Activated CD4-positive, alpha-beta T cell treated with anti-CD3 and anti-CD28 coated beads for 4 hours (primary cell): ENCODE measurements around the gene RCE1.
A peak's percentile ranks its signal among the peaks of the same experiment; 100 is the strongest.
"Not testable (repeated sequence)": the region's sequence is repeated elsewhere in the genome, so short reads cannot be mapped to it uniquely, and the experiment has no call there.

Experiments
- DNase-seq, 2 donors: peaks; one replicate each; pipeline ENCODE4 v3.0.0-alpha.2; 2020

RCE1 gene, protein sequence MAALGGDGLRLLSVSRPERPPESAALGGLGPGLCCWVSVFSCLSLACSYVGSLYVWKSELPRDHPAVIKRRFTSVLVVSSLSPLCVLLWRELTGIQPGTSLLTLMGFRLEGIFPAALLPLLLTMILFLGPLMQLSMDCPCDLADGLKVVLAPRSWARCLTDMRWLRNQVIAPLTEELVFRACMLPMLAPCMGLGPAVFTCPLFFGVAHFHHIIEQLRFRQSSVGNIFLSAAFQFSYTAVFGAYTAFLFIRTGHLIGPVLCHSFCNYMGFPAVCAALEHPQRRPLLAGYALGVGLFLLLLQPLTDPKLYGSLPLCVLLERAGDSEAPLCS

DNA sequence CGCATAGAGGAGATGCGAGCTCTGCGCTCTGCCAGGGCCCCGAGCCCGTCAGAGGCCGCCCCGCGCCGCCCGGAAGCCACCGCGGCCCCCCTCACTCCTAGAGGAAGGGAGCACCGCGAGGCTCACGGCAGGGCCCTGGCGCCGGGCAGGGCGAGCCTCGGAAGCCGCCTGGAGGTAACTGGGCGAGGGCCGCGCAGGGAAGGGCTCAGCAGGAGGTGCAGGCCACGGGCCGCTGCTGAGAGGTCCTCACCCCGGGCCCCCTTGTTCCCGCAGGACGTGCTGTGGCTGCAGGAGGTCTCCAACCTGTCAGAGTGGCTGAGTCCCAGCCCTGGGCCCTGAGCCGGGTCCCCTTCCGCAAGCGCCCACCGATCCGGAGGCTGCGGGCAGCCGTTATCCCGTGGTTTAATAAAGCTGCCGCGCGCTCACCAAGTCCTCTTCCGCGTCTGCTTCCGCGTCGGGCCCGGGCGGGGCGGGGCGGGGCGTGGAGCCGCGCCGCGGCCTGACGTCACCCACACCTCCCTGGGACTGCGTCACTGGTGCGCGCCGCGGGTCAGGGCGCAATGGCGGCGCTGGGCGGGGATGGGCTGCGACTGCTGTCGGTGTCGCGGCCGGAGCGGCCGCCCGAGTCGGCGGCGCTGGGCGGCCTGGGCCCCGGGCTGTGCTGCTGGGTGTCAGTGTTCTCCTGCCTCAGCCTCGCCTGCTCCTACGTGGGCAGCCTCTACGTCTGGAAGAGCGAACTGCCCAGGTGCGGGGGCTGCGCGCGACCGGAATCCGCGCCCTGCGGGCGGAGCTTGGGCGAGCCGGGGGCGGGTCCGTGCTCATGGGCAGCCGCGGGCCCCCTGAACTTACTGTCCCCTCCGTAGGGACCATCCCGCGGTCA lies at the start of gene RCE1:
Gene RCE1, plus strand, starts transcription at position 546 of the 880 bp plus-strand sequence. Its CDS starts 15 bp downstream, at position 561.
- DNase-seq = peak; percentile 86 to 88

DNA sequence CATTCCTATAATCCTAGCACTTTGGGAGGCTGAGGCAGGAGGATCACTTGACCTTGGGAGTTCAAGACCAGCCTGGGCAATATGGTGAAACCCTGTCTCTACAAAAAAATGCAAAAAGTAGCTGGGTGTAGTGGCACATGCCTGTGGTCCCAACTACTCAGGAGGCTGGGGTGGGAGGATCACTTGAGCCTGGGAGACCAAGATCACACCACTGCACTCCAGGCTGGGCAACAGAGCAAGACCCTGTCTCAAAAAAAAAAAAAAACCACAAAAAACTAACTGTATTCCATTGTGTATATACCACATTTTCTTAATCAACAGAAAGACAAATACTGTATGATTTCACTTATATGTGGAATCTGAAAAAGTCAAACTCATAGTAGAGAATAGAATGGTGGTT lies 43.4 kb upstream of the RCE1 start:
- DNase-seq = not testable (repeated sequence)

DNA sequence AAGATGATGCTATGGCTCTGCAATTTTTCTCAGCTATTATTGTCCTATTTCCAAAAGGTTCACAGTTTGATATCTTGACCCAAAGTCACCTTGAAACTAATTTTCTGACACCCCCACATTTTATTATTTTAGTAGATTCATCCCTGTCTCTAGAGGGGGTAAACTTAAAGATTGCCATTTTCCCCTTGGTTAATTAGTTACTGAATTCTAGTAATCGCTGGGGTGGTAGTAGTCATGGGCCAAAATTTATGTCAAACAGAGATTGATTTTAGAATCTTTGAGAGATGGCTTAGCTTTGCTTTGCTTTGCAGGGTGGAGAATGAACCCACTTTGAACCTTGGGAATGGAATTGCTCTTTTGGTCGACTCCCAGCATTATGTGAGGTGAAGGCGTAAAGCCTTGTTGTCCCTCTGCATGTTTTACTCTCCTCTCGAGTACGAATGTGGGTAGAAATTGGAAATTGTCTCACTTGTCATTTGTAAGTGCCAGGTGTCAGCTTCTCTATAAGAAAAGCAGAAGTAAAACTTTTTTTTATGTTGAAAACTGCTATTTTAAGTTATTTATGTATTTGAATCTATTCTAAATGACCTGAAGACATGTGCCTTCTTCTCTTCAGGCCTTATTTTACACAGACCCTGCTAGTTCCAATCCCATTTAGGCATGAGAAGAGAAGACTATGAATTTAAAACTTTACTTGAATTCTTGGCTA lies 42.4 kb upstream of the RCE1 start:
- no peak for DNase-seq

DNA sequence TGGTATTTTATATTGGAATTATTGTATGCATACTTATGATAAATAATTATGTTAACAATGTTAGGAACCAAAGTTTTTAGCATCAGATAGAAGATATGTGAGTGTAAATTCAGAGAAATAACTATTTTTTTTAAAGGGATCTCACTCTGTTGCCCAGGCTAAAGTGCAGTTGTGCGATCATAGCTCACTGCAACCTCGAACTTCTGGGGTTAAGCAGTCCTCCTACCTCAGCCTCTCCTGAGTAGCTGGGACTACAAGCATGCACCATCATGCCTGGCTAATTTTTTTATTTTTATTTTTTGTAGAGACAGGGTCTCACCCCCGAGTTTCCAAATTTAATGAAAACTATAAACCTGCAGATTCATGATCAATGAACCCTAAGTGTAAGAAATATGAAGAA lies 33.6 kb upstream of the RCE1 start:
- DNase-seq = no peak

DNA sequence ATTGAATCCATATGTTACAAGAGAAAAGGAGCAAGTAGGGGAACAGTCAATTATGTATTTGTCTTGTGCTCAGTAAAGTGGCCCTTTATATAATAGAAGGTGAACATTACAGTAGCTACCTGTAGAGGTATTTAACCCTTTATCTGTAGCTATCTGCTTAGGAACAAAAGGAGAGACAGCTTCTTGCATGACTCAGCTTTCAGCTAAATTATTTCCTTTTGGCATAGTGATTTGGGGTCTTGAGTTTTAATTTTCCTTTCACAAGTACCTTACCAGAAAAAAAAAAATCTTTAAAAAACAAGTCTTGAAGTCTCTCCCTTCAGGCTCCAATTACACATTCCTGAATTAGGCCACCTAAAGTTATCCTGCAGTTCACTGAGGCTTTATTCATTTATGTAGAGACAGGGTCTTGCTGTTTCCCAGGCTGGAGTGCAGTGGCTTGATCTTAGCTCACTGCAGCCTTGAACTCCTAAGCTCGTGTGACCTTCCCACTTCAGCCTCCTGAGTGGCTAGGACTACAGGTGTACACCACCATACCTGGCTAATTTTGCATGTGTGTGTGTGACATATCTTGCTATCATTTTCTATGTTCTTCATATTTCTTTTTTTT lies 32.6 kb upstream of the RCE1 start:
- DNase-seq = no peak

DNA sequence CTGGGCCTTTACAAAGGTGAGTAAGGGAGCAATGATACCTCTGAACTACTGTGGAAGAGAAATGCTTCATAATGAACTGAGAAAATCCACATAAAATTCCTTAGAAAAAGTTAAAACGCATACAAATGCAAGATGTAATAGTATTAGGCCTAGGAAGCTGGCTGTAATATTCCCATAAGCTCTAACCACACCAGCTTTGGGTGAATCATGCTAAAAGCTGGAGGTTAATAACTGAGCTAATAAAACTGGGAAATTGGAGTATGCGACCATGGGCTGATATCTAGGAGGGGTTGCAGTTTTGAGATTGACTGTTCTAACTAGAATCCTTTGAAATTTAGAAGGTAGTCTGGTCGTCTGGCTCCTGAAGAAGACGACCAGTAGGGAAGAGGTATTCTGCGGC lies 28.6 kb upstream of the RCE1 start:
- no peak for DNase-seq

DNA sequence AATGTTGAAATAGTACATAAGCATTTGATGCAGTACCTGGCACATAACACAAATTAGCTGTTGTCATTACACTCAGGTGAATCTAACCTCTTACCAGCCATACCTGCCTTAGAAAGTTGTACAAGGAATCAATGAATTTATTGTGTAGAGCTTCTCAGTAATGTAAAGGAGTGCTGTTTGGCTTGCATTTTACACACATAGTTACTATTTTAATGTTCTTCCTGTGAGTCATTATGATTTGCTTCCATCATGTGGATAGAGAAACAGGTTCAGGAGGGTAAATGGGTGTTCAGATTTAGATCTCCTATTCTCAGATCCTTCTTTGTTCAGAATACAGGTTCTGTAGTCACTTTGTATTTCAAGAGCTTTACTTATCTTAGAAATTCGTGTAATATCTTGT lies 27.6 kb upstream of the RCE1 start:
- DNase-seq = no peak

DNA sequence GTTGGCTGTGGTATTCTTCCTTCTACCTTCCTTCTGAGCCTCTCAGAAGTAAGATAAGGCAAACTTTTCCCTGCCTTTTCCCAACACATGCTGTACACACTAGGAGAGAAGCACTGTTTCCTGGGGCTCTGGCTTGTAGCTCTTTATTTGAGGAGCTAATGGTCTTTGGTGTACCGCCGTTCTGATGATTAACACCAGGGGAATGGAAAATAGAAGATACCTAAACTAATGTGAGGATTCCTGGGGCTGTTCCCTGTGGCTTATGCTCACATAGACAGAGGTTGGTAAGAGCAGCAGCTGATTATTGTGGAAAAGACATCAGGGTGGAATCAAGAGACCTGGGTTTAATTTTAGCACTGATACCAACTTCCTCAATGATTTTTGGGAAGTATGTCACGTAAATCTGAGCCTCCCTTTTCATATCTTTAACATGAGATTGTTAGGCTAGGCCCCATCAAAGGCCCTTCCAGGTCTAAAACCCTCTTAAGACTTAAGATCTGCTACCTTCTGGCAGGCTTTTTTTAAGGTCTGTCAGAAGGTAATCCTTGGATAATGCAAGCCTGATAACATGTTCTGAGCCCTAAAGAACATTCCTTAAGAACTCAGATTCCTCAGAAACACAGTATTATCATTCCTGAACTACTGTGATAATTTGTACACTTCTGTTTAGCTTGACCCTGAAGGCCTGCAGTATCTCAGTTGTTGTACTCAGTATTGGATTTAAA lies 24.8 kb upstream of the RCE1 start:
- DNase-seq = no peak

DNA sequence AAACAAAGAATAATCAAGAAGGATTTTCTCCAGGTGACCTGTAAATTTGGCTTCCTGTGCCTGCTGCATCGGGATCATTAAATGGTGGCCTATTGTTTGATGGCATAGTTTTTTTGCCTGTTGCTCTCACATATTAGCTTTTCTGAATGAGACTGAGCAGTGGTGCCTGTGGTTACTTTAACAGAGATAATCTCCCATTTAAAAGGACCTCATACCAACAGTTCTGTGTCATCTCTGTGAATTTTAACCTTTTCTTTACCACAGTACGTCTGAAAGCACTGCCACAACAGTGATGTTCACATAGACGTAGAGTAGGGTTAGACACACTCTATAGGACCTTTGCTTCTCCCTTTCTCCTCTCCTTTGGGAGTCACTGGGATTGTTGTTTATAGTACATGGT lies 22.9 kb upstream of the RCE1 start:
- DNase-seq = no peak

DNA sequence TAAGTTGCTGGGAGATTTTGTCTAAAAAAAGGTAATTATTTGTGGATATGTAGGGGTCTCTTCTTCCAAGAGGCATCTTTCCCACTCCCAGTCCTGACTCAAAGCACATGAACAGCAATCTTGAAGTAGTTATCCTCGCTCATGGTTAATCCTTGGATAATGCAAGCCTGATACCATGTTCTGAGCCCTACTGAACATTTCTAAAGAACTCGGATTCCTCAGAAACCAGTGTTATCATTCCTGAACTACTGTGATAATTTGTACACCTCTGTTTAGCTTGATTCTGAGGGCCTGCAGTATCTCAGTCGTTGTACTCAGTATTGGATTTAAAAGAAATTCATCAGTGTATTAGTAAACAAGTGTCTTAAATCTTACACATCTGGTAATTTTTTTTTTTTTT lies 22.3 kb upstream of the RCE1 start:
- DNase-seq = no peak

DNA sequence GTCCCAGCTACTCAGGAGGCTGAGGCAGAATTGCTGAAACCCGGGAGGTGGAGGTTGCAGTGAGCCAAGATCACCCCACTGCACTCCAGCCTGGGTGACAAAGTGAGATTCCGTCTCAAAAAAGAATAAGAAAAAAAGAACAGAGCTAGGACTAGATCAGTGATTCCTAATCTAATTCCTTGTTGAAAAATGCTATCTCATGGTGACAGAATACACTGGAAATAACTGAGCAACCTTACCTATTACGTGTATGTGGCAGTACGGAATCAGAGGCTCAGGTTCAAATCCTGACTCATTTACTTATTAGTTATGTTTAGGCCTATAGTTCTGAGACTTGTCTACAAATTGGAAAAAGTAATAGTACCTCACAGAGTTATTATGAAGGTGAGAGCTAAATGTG lies 19.5 kb upstream of the RCE1 start:
- no peak for DNase-seq

DNA sequence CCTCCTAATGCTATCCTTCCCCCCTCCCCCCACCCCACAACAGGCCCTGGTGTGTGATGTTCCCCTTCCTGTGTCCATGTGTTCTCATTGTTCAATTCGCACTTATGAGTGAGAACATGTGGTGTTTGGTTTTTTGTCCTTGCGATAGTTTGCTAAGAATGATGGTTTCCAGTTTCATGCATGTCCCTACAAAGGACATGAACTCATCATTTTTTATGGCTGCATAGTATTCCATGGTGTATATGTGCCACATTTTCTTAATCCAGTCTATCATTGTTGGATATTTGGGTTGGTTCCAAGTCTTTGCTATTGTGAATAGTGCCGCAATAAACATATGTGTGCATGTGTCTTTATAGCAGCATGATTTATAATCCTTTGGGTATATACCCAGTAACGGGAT lies 18.7 kb upstream of the RCE1 start:
- not testable (repeated sequence) for DNase-seq

DNA sequence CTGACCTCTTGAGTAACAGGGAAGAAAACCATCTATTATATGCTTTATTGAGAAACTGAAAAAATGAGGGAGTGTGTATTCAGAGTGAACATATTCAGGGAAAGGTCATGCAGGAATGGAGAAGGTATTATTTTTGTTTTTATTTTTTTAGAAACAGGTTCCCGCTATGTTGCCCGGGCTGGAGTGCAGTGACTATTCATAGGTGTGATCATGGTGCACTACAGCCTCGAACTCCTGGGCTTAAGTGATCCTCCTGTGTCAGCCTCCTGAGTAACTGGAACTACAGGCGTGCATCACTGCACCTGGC lies 8.7 kb upstream of the RCE1 start:
- DNase-seq = no peak

DNA sequence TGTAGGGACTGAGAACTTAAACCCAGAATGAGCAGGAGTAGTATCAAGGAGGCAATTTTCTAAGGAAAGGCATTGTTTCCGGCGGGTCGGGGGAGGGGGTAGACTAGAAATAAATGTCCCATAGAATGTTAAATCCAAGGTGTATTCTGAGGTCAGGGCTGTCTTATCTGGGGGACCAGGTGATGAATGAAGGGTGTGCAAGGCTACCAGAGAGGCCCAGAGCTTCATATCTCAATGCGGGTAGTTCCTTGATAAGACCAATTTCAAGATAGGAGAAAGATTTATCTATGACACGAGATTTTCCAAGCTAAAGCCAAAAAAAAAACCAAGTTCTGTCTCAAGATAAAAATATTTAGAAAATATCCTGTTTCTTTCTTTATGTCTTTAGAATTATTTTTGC lies 8.3 kb upstream of the RCE1 start:
- no peak for DNase-seq

DNA sequence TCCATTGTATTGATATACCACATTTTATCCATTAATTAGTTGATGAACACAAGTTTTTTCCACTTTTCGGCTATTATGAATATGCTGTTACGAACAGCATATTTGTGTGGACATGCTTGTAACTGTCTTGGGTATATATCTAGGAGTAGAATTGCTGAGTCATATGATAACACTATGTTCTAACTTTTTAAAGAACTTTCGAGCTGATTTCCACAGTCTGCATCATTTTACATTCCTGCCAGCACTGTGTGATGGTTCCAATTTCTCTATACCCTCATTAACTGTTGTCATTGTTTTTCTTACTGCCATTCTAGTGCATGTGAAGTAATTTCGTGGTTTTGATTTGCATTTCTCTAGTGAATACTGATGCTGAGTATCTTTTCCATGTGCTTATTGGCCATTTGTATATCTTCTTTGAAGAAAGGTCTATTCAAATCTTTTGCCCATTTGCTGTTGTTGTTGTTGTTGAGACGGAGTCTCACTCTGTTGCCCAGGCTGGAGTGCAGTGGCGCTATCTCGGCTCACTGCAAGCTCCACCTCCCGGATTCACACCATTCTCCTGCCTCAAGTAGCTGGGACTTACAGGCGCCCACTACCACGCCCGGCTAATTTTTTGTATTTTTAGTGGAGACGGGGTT lies 7.4 kb upstream of the RCE1 start:
- DNase-seq = no peak

DNA sequence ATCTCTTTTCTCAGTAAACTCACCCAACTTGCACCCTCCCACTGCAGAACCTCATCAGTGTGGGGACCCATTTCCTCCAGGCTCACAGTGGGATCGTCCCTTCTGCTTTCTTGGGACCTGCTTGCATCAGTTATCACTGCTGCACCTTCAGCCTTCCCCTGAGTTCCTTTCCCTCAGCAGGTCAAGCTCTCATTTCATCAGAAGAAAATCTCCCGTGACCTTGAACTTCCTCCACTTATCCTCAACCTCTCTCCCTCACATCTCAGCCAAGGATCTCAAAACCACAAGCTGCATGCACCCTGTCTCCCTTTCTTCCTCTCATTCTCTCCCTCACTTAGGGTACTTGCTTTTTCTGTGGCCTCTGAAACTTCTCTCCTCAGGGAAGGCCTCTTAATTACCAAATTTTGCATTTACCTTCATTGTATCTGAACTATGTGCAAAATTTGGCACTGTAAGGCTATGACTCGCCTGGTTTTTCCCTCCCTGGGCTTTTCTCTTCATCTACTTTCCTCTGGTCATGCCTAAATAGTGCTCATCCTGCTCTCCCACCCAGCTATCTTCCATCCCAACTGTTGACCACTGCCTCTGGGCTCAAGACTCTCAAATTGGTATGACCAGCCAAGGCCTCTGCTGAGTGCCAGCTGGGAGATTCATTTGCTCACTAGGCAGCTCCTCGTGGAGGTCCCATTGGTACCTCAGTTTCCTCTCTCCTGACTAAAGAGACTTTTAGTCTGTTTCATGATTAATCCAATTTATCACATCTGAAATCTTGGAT lies 2.7 kb upstream of the RCE1 start:
- DNase-seq = no peak

DNA sequence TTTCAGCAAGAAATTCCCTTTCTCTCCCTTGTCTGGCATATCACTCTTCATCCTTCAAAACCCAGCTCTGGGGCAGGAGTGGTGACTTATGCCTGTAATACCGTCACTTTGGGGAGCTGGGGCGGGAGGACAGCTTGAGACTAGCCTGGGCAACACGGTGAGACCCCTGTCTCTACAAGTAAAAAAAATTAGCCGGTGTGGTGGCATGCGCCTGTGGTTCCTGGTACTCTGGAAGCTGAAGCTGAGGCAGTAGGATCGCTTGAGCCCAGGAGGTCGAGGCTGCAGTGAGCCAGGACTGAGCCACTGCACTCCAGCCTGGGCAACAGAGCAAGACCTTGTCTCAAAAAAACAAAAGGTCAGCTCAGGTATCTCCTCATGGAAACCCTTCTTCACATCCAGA lies 1.4 kb upstream of the RCE1 start:
- no peak for DNase-seq

DNA sequence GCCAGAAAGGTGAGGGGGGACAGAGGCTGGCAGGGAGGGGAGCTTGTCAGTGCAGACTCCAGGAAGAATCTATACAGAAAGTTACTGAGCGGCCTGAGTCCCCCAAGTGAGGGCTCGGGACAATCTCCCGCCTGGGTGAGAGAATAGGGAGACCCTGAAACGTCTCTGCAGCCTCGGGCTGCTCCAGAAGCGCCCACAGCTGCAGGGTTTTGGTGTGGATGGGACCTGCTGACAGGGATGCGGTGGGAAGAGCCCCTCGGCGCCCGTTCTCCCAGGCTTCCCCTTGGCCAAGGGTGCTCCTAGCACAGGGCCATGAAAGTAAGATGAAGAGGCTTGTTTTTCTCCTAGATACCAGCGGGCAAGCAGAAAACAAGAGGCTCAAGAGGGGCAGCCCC lies 743 bp upstream of the RCE1 start:
- DNase-seq = no peak

DNA sequence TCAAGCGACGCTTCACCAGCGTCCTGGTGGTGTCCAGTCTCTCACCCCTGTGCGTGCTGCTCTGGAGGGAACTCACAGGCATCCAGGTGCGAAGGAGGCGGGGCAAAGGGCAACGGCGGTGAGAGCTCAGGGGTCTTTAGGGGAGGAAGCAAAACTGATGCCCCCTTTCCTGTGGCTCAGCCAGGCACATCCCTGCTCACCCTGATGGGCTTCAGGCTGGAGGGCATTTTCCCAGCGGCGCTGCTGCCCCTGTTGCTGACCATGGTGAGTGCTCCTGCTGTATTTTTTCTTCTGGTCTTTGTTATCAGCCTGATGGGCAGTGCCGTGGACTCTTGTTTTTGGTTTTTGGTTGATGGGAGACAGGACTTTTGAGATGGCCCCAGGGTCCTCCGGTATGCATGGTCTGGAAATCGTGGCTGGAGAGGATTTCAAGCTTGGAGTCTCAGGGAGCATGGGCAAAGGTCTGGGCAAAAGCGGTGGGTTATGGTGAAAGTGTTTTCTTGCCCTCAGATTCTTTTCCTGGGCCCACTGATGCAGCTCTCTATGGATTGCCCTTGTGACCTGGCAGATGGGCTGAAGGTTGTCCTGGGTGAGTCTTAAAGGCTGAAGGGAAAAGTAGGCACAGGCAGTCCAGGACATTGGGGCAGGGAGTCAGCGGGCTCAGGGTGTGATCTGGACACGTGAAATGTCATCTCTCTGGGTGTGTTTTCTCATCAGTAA lies 695 bp downstream of the RCE1 start:
- no peak for DNase-seq

DNA sequence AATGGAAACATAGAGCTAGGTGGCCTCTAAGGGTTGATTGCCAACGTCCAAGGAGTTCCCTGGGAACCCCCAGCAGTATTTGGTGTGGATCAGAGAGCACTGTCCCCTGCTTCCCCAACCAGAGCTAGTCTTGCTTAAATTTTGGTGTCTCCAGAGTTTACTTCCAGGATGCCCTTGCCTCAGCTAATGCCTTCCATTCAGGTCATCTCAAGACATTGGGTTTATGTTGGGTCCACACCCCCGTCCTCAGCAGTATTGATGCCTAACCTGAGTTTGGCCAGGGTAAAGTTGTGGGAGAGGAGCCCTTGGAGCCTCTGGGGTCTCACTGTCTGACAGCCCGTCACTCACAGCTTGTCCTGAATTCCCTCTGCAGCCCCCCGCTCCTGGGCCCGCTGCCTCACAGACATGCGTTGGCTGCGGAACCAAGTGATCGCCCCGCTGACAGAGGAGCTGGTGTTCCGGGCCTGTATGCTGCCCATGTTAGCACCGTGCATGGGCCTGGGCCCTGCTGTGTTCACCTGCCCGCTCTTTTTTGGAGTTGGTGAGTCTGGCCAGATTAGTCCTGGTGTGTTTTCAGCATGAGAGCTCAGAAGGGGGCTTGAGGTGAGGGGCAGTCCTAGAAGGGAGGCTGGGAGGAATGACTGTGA lies 1.4 kb downstream of the RCE1 start:
- no peak for DNase-seq
